Activated gamma-delta T cell treated with anti-CD3 and anti-CD28 coated beads, Interleukin-2, amount 50 U/mL, for 16 hours (primary cell): ENCODE results near the gene SGCE.
A peak's percentile ranks its signal among the peaks of the same experiment; 100 is the strongest.

Source experiments
- DNase-seq: peaks from one replicate; pipeline ENCODE4 v3.0.0-alpha.2; 2020; ENCODE audit warnings: low read depth

Gene SGCE

GRCh38 chr7:94621120-94621519 lies 34.8 kb downstream of the SGCE start:
- DNase-seq: no peak

GRCh38 chr7:94620703-94621118 lies 35.2 kb downstream of the SGCE start:
- peak; percentile 0 for DNase-seq

GRCh38 chr7:94618126-94618525 lies 37.8 kb downstream of the SGCE start:
- no peak for DNase-seq

- no peak for DNase-seq
These were observed 39.1 kb downstream of the SGCE start for GRCh38 chr7:94616855-94617254.

GRCh38 chr7:94615666-94616065 lies 40.3 kb downstream of the SGCE start:
- DNase-seq: no peak

- no peak for DNase-seq
These were observed 43.3 kb downstream of the SGCE start for GRCh38 chr7:94612661-94613060.

- no peak for DNase-seq
These were observed 43.7 kb downstream of the SGCE start for GRCh38 chr7:94612253-94612652.

GRCh38 chr7:94609561-94609960 lies 46.4 kb downstream of the SGCE start:
- no peak for DNase-seq

- DNase-seq: no peak
These were observed 50.9 kb downstream of the SGCE start for GRCh38 chr7:94605031-94605430.

GRCh38 chr7:94602181-94602580 lies 53.8 kb downstream of the SGCE start:
- no peak for DNase-seq

- DNase-seq: no peak
These were observed 55.7 kb downstream of the SGCE start for GRCh38 chr7:94600267-94600666.

GRCh38 chr7:94595717-94596116 lies 60.2 kb downstream of the SGCE start:
- no peak for DNase-seq

GRCh38 chr7:94594882-94595281 lies 61.1 kb downstream of the SGCE start:
- DNase-seq: no peak

- no peak for DNase-seq
These were observed 64.8 kb downstream of the SGCE start for GRCh38 chr7:94591176-94591575.

GRCh38 chr7:94590526-94591162 lies 65.3 kb downstream of the SGCE start:
- DNase-seq: no peak

GRCh38 chr7:94588075-94588474 lies 67.9 kb downstream of the SGCE start:
- no peak for DNase-seq

- no peak for DNase-seq
These were observed 71.8 kb downstream of the SGCE start for GRCh38 chr7:94584113-94584512.

GRCh38 chr7:94580601-94581000 lies 75.3 kb downstream of the SGCE start:
- DNase-seq: no peak

GRCh38 chr7:94579470-94579869 lies 76.5 kb downstream of the SGCE start:
- DNase-seq: no peak

GRCh38 chr7:94578614-94579013 lies 77.3 kb downstream of the SGCE start:
- DNase-seq: no peak

GRCh38 chr7:94577357-94577756 lies 78.6 kb downstream of the SGCE start:
- no peak for DNase-seq

- DNase-seq: no peak
These were observed 79.6 kb downstream of the SGCE start for GRCh38 chr7:94576316-94576715.

- DNase-seq: no peak
These were observed 80.3 kb downstream of the SGCE start for GRCh38 chr7:94575646-94576045.

- DNase-seq: no peak
These were observed 84.1 kb downstream of the SGCE start for GRCh38 chr7:94571816-94572215.

GRCh38 chr7:94567396-94567795 lies 88.5 kb downstream of the SGCE start:
- no peak for DNase-seq
